SK-MEL-5 (cell line): ENCODE measurements around the gene SNAI3. TPM values are rescaled to one million over a fixed set of nuclear protein-coding genes. Genes with fewer than 3 reads are reported as not detected.

Experiments
- DNase-seq: peaks from one replicate; pipeline ENCODE4 v3.0.0-alpha.2; 2016; ENCODE audit warnings: low read depth, low spot score
- in situ Hi-C: cut with HindIII; loops from 2 replicates; pipeline ENCODE4 v1.10.0; 2016; ENCODE audit warnings: low sequenced_read_pairs, high pct_unique_total_duplicates, low pct_unique_long_range_greater_than_20kb
- polyA plus RNA-seq, 2 experiments: library from polyadenylated mRNA; depleted of rRNA; stranded (reverse); fragments of >200 nt; gene quantifications; 2 replicates each; pipeline ENCODE4 v1.2.3, GENCODE V29; 2015
- total RNA-seq: library from RNA; depleted of rRNA; stranded (reverse); fragments of >200 nt; shearing (Covaris generic); gene quantifications from 2 replicates; pipeline ENCODE4 v1.2.3, GENCODE V29; 2014; rRNA removed

SNAI3 gene
- not detected in 2 replicates for total RNA-seq
- polyA plus RNA-seq (2015; cell fraction: cytosol; rRNA removed), result 0.23 TPM in 1 of 2 replicates, not detected in the other
- not detected in 2 replicates for polyA plus RNA-seq (2015; cell fraction: nucleus; rRNA removed)

GRCh38 chr16:88686439-88687253, at the start of gene SNAI3:
Gene SNAI3, minus strand, starts transcription at chr16:88686507. Its CDS starts 101 bp downstream, at chr16:88686406.
- peak; percentile 60 for DNase-seq
- in situ Hi-C loops, result no loop called here

GRCh38 chr16:88736088-88736487, 49.8 kb upstream of the SNAI3 start:
- in situ Hi-C loops, result no loop called here

GRCh38 chr16:88735616-88736015, 49.3 kb upstream of the SNAI3 start:
- in situ Hi-C loops, result no loop called here
- DNase-seq, result no peak

More at GRCh38 chr16:88736088-88736487, 49.8 kb upstream of the SNAI3 start:
- no peak for DNase-seq

DNA sequence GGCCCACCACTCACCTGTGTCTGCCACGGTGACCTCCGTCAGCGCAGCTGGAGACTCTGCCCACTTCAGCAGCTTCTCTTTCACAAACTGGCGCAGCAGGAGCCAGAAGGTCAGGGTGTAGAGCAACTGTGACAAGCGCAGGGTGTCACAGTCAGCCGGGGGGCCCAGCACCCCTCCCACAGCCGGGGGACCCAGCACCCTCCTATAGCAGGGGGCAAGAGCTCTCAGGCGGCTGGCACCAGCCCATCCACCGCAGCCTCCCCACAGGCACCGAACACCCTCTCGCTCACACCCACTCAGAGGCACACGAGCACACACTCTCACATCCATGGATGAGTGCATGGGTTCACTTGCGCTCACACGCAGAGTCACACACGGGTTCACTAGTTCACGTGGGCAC, 48.8 kb upstream of the SNAI3 start:
- no peak for DNase-seq
- in situ Hi-C loops, result no loop called here

GRCh38 chr16:88734361-88734728, 48.0 kb upstream of the SNAI3 start:
- DNase-seq, result no peak
- in situ Hi-C loops, result no loop called here

DNA sequence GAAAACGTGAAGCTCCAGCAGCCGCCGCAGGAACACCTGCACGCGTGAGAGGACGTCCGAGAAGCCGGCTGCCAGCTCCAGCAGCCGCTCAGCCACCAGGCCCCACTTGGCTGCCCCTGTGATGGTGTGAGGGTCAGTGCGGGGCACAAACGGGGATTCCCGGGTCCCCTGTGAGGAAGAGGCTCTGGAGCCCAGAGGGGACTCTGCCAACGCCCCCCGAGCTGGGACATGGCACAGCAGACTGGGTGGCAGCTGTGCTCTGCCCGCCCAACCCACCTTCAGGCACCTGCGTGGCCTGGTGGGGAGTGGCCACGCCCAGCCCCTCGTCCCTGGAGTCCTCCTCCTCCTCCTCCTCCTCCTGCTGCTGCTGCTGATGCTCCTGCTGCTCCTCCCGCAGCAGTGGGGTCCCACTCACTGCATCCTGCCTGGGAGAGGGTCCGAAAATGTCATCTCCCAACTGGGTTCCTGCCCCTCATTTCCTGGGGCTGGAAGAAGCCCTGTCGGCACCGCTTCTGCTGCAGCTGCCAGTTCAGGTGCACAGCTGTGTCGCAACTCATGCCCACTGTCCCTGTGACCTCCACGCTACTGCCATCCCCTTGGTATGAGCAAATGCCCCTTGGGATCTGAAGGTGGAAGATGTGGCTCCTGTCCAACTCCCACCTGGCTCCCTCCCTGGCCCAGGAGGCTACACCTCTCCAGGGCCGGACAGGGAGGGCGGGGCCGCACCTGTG, 47.5 kb upstream of the SNAI3 start:
- DNase-seq, result no peak
- in situ Hi-C loops, result no loop called here

- in situ Hi-C loops, result no loop called here
- DNase-seq, result no peak
Measured at GRCh38 chr16:88732961-88733294, 46.6 kb upstream of the SNAI3 start.

GRCh38 chr16:88732172-88732960, 46.1 kb upstream of the SNAI3 start:
- no peak for DNase-seq
- in situ Hi-C loops, result no loop called here

- no peak for DNase-seq
- in situ Hi-C loops, result no loop called here
Measured at GRCh38 chr16:88731699-88732098, 45.4 kb upstream of the SNAI3 start.

DNA sequence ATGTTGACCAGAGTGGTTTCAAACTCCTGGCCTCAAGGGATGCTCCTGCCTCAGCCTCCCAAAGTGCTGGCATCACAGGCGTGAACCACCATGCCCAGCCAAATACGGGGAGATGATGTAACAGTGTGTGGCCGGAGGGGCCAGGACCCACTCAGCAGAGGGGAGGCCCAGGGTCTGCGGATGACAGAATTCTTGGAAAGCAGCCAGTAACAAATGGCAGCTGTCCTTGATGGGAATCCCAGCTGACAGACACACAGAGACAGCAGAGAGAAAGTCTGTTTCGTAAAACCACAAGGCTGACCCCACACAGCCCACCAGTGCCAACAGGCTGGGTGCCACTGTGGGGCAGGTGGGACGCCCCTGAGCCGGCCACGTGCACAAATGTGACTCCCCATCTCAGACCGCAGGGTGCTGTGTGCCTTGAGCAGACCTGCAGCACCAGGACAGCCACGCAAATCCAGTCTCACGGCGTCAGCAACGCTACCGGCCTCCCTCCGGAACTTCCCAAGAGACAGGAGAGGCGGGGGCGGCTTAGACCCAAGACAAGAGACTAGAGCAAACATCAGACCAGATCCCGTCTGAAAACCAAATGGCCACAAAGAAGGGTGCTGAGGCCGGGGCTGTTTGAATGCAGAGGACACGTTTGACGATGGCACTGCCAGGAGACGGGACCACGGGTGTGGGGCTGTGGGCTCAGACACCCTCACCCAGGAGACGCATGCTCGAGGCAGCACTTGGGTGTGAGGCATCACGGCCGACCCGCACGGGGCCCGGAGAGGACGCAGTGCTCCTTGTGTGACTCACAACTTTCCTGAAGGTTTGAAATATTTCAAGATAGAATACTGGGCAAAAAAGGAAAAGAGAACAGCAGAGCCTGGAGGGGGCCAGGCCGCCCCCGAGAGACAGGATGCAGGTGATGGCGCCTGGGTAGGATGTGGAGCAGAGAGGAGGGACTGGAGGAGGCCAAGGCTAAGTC, 44.6 kb upstream of the SNAI3 start:
- no peak for DNase-seq
- in situ Hi-C loops, result no loop called here

DNA sequence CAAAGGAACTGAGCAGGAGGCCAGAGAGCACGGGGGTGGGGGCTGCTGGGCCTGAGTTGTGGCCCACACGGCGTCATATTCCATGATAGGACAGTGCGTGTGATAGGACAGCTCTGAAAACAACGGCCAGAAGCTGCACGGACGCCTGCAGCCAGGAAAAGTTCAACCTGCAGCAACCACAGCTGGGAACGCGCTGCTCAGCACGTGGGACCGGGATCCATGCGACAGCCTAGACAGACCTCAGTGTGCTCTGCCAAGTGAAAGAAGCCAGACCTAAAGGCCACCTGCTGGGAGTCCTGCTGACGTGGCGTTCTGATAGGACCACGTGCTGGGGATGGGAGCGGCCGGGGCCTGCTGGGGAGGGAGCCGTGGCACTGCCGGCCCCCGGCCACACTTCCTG, 41.6 kb upstream of the SNAI3 start:
- DNase-seq, result no peak
- in situ Hi-C loops, result no loop called here

DNA sequence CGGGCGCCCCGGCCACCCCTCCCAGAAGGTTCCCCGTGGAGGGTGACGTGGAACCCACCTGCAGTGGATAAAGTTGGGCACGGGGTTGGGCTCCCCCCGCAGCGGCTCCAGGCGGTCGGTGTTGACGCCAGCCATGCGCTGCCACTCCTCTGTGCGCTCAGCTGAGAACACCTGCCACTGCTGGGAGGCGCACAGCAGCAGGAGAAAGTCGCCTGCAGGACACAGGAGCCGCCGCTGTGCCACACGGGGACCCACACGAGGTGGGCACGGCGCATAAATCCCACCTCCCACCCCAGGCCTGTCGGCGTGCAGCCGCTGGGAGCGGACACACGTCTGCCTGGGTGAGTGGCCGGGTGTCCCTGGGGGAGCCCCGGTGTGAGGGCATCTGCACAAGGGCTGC, 40.7 kb upstream of the SNAI3 start:
- DNase-seq, result no peak
- in situ Hi-C loops, result no loop called here

DNA sequence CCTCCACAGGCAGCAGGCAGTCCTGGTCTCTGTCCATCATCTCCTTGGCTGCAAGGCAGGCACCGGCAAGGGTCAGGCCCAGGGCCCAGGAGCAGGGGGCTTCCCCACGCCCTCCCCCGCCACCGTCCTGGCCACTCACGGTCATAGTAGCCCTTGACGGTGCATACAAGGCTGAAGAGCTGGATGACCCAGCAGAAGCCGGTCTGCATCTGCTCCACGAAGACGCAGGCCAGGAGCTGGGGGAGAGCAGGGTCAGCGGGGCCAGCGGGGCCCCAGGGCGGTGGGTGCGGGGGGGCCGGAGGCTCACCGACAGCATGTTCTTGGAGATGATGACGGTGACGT, 40.1 kb upstream of the SNAI3 start:
- in situ Hi-C loops, result no loop called here
- no peak for DNase-seq

DNA sequence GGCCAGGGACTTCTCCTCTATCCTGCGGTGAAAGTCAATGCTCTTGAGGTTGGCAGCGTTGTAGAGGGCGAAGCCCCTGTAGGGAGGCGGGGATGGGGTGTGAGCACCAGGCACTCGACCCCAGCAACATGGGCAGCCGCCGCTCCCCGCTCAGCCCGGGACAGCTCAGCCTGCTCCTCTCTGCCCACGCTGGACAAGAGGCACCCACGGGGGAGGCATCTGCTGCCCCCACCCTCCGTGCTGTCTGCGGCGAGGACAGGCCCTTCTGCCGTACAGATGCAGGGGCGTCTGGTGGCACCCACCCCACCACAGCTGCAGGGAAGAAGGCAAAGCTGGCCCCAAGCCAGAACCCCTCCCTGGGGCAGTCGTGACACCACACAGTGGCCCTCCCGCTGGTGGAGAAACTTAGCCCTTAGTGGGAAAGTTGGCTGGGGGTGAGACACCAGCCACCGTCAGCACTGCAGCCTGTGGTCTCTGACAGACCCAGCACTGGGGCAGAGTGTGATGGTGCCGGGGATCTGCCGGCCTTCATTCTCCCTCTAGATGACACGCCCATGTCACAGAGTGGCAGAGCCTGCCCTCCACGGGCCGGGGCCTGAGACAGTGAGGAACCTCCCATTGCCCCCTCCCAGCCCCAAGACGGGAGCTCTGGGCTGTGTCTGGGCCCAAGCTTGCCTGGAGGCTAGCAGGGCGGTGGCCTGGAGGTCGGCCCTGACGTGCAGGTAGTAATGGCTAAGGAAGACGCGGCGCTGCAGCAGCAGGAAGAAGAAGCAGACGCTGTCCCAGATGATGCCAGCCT, 39.5 kb upstream of the SNAI3 start:
- in situ Hi-C loops, result no loop called here
- no peak for DNase-seq

- in situ Hi-C loops, result no loop called here
- no peak for DNase-seq
Measured at GRCh38 chr16:88724855-88725555, 38.7 kb upstream of the SNAI3 start.

GRCh38 chr16:88723911-88724310, 37.6 kb upstream of the SNAI3 start:
- DNase-seq, result no peak
- in situ Hi-C loops, result no loop called here
